Caki2 (cell line): ENCODE data around the gene RASGRP2. TPM values are rescaled to one million over a fixed set of nuclear protein-coding genes. Genes with fewer than 3 reads are reported as not detected.

Source experiments
- DNase-seq: peaks from one replicate; pipeline ENCODE4 v3.0.0-alpha.2; 2015; ENCODE audit warnings: low read depth
- in situ Hi-C: cut with HindIII; loops from 2 replicates; pipeline ENCODE4 v1.10.0; 2016; ENCODE audit warnings: low sequenced_read_pairs, low pct_unique_long_range_greater_than_20kb, mixed read lengths
- total RNA-seq: library from RNA; depleted of rRNA; stranded (reverse); fragments of >200 nt; shearing (Covaris generic); gene quantifications from 2 replicates; pipeline ENCODE4 v1.2.3, GENCODE V29; 2014; ENCODE audit warnings: low replicate concordance

The RASGRP2 gene
- total RNA-seq, 1 experiment from 2014 or later = not detected

DNA sequence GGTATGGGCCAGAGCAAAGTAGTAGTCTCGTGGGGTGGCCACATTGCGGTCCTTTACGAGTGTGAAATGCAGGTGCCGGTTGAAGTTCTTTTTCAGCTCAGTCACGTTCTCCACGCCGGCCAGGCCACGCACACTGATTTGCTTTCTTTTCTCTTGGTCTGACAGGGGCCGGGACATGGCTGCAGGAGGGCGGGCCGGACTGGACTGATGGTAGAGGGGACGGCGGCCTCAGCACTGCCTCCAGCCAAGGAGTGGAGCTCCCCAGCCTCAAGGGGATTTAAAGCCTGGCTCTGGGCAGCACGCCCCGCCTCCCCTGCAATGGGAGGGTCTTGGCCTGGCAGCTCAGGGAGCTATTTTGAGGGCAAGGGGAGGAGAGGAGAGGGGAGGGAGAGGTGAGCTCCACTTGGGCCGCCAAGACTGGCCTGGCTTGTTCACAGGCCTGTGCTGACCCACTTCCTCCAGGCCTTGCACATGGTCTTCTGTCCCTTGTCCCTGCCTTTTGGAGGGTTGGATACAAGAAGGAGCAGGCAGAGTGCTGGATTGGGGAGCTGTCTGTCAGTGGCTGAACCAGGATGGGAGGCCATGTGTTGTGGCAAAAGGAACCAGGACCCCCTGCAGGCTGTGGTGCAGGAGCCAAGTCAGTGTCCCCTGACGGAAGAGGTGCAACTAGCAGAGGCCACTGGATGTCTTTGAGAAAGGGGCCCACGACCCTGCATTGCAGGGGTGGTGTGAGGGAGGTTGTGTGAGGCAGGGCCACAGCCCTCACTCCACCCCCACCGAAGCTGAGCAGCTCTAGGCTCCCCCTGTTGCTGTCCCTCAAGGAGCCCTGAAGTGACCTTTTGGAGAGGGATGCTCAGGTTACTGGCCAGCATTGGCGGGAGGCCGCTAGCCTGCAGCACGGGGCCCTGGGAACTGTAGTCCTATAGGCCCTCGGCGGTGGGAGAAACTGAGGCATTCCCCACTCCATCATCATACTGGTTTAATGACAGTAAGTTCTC lies 16.1 kb upstream of the RASGRP2 start, which contains the start of gene PYGM:
Gene PYGM, minus strand, starts transcription at position 253 of the 998 bp plus-strand sequence. Its CDS starts 76 bp downstream, at position 177.
- in situ Hi-C loops = no loop called here
- no peak for DNase-seq

DNA sequence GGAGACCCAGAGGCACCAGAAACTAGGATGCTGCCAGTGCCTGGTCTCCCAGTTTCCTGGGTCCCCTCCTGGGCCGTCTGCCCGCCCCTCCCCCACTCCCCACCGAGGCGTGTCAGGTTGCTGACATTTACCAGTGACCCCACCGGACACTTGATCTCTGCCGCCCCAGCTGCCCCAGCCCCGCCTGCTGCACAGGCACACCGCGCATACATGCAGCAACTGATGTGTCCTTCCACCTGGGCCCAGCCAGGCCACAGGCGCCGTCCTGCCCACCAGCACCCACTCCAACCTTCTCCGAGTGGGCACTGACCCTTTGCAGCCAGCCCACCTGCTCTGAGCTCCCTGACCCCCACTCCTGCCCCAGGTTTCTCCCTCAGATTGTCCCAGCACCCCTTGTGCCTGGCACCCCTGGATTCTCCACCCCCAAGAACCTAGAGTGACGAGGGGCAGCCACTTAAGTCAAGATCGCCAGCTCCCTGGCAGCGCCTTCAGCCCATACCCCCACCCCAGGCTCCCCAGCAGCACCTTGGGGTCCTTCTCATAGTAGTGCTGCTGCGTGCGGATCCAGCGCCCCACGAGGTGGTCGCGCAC lies 15.3 kb upstream of the RASGRP2 start:
- no peak for DNase-seq
- in situ Hi-C loops = no loop called here

- no peak for DNase-seq
- in situ Hi-C loops = no loop called here
These were observed 14.6 kb upstream of the RASGRP2 start for GRCh38 chr11:64758330-64759079.

GRCh38 chr11:64757549-64758329 lies 13.8 kb upstream of the RASGRP2 start:
- no peak for DNase-seq
- in situ Hi-C loops = no loop called here

DNA sequence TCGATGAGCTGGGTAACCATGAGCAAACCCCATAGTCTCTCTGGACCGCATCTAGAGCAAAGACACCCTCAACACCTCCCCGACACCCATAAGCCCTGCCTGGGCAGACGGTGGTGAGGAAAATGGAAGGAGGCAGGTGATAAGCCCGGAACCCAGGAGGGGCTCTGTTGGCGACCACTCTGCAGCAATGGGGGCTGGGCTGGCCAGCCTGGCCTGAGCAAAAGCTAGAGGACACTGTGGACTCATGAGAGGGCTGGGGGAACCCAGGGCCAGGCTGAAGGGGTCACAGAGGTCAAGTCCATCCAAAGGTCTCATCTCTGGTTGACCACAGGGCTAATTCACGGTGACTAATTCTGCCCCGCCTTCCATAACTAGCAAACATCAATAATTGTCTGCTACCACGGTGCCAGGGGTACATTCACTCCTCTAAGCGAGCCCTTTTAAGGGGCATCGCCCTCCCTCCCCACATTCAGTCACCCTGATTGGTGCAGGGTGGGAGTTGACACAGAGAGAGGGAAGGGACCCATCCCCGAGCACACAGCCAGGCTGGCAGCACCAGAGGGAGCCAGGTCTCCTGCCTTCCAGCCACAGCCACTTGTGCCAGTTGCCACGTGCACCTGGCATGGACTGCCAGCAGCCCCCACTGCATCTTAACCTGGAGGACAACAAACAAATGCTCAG lies 11.9 kb upstream of the RASGRP2 start:
- in situ Hi-C loops = no loop called here
- DNase-seq = no peak

DNA sequence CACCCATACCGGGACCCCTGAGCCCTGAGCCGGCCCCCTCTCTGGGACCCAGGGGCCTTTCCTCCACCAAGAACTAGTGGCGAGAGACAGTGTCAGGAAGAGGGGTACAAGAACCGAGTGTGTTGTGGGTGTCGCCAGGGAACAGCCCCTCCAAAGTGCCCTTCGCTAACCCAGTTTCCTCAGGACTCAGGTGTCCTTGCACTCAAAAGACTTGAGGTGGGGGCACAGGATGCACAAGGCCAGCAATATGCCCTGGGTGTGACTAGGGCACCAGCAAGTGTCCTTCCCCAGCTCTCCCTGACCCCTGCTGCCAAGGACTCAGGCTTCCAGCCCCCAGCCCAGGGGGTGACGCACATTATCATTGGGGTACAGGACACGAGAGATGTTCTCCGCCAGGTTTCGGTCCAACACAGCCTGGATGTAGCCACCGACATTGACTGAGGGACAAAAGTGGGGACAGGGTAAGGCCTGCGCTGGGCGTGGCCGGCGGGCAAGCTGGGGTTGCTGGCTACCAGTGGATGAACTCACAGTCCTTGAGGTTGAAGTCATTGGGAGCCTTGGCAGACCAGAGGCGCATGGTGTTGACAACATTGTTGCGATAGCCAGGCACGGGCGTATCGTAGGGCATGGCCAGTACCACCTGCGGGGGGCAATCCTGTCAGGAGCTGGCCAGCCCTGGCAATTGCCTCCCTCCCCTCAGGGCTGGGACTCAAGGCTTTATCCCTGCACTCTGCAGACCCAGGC lies 11.1 kb upstream of the RASGRP2 start:
- no peak for DNase-seq
- in situ Hi-C loops = no loop called here

DNA sequence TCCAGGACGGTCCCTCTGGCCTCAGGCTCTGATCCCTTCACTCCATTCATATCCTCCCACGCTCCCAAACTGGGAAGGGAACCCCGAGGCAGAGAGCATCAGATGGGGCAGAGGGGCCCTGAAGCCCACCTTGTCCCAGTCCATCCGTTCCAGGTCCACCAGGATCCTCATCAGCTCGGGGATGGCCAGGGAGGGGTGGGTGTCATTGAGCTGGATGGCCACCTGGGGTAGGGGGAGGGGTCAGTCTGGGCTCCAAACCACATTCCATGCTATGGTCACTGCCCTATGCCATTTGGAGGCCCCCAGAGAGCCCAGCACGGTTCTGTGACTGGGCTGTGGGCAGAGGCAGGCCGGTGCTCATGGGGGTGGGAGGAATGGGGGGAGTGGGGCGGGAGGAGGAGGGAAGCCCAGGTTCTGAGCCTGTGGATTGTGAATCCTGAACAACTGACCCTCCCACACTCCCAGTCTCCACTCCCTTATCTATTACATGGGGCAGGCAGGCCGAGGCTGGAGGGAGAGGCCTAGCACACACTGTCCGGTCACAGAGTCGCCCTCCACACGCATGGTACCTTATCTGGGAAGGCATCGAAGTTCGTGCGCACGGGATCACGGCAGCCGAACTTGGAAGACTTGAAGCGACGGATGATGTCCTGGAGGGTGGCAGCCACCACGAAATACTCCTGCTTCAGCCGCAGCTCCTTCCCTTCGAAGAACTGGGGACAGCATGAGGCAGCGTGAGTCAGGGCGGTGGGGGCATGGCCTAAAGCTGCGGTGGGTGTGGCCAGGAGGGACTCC lies 10.4 kb upstream of the RASGRP2 start:
- in situ Hi-C loops = no loop called here

GRCh38 chr11:64753380-64754123 lies 9.6 kb upstream of the RASGRP2 start:
- in situ Hi-C loops = no loop called here
- DNase-seq = no peak

More for the DNA sequence above, 10.4 kb upstream of the RASGRP2 start:
- no peak for DNase-seq

- no peak for DNase-seq
- in situ Hi-C loops = no loop called here
These were observed 9.1 kb upstream of the RASGRP2 start for GRCh38 chr11:64753019-64753379.

GRCh38 chr11:64752175-64752970 lies 8.4 kb upstream of the RASGRP2 start:
- DNase-seq = no peak
- in situ Hi-C loops = no loop called here

DNA sequence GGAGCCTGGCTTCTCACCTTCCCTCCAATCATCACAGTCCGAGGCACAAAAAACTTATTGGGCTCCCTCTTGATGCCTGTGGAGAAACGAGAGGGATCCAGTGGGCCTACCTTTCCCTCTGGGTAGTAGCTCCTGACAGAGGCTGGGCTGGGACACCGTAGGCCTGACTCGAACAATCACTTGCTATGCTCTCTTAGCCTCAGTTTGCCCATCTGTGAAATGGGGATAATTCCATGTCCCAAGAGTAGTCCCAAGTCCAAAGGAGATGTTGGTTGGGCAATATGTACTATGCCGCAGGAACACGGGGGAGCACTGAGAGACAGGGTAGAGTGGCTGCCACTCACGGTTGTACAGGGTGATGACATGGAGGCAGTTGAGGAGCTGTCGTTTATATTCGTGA lies 7.6 kb upstream of the RASGRP2 start:
- no peak for DNase-seq
- in situ Hi-C loops = no loop called here

DNA sequence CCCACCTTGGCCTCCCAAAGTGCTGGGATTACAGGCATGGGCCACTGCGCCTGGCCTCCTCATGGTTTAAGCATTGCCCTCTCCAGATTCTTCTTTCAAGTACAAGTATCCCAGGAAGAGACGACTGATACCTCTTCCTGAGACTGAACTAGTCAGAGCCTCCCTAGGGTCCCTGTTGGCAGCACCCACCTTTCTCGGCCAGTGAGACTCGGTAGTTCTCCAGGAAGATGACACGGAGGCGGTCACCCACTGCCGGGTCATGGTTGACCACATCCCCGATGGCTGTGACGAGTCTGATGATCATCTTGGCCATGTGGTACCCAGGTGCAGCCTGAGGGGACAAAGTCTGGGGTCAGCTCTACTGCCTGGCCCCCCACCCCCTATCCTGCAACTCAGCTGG lies 7.2 kb upstream of the RASGRP2 start:
- no peak for DNase-seq
- in situ Hi-C loops = no loop called here

DNA sequence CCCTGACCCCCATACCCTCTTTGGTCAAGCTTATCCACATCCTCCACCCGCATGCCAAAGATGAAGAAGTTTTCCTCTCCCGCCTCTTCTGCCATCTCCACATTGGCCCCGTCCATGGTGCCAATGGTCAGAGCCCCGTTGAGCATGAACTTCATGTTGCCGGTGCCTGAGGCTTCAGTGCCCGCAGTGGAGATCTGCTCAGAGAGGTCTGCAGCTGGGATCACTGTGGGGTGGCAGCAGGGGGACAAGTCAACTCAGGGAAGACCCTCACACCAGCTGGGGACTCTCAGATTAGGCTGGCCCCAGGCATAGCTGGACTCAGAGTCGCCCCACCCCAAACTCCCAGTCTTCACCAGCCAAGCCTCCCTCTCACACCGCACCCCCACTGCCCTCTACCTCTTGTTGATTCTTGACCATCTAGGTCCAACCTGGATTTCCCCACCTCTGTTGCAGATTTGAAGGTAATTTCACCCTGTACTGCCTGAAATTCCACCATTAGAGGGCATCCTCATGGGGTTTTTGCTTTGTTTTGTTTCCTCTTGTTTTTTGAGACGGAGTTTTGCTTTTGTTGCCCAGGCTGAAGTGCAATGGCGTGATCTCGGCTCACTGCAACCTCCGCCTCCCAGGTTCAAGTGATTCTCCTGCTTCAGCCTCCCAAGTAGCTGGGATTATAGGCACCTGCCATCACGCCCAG lies 6.6 kb upstream of the RASGRP2 start:
- in situ Hi-C loops = no loop called here
- no peak for DNase-seq

DNA sequence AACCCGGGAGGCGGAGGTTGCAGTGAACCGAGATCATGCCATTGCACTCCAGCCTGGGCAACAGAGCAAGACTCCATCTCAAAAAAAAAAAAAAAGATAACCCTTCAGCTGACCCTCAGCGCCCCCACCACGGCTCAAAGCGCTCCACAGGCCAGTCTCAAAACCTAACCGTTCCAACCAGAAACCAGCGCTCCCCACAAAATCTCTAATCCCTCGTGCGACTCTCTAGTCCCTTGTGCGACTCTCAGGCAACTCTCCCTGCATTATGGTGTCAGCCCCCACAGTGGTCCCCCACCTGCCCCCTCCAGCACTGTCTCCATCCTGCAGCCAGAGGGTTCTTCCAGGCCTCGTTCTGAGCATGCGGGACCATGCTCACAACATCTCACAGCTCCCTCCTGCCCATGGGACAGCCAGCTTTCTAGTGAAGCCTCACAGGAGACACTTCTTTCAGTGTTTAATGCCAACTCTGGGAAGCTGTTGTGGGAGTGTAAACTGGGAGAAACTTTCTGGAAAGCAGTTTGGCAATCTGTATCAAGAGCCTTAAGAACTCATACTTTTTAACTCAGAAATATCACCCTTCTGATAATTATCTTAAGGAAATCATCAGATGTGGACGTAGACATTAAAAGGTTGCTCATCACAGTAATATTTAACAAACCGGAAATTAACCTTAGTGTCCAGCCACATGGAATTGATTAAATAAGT lies 4.2 kb upstream of the RASGRP2 start:
- in situ Hi-C loops = no loop called here
- no peak for DNase-seq
